Measurements from ENCODE around the gene CXCR4. TPM values are rescaled to one million over a fixed set of nuclear protein-coding genes. Genes with fewer than 3 reads are reported as not detected.

CXCR4 gene
- total and polyA plus RNA-seq, 9 of the 15 experiments (the other 6 are each of a cell fraction or from before 2014, with no cell fraction given), result 0.07 to 0.45 (median 0.17) TPM; not detected in 3

DNA sequence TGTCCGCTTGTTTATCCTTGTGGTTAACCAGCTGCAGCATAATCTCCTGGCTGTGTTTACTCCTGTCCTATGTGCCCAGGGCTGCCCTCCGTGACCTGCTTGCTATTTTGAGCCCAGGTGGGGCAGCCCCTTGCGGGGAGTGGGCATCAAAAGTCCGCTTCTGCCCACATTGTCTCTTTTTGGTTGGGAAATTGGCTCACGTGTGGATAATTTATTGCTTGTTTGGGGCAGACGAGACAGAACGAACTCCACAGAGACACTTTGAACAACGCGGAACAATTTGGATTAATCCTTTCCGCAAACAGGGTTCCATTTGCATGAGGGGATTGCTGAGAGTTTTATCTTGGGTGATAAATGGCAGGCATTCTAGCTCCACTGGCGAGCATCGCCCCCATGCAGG is 8.1 kb upstream of the CXCR4 start:
- H3K79me2 ChIP-seq (ENCODE audit: control insufficient read depth, insufficient read depth, low read length), result no peaks in the 10 kb centered on the region
- DNase-seq (ENCODE audit: extremely low read depth in 1 of 4, low spot score in 3 of 4) (no peak), FAIRE-seq (no peak), ATAC-seq (no peak)
- H4K20me1 ChIP-seq (replicated peaks; ENCODE audit: control insufficient read depth, insufficient read depth, low read length), result no peaks in the 10 kb centered on the region; the same call in 1 of the 2 replicates
- H3K27me3 ChIP-seq (ENCODE audit: control insufficient read depth in 2 of 2, insufficient read depth in 2 of 2, low read length in 2 of 2), result peaks cover 15 to 24% of the 10 kb centered on the region in 2 experiments; a peak in 4 of 5 replicates
- in situ Hi-C loops (cut with MboI) (no loop called here), intact Hi-C loops (cut with micrococcal nuclease) (no loop called here)
- H3K9ac ChIP-seq (ENCODE audit: insufficient read depth in 1 of 2, low read depth in 2 of 2, low read length in 2 of 2), result no peak overlapping the region
- no peaks in the 10 kb centered on the region for H3K9me1 ChIP-seq (ENCODE audit: control insufficient read depth, insufficient read depth, low read length)
- no peak overlapping the region for H2AFZ ChIP-seq (ENCODE audit: low read depth, low read length)
- H3K9me3 ChIP-seq (replicated peaks; ENCODE audit: control insufficient read depth, insufficient read depth, low read depth, low read length), result no peaks in the 10 kb centered on the region
- H3K36me3 ChIP-seq (ENCODE audit: control insufficient read depth, insufficient read depth, low read length), result no peaks in the 10 kb centered on the region
- no peak overlapping the region for H3K27ac ChIP-seq (ENCODE audit: extremely low read depth, low read depth, low read length)
- no peak overlapping the region for H3K4me2 ChIP-seq (ENCODE audit: insufficient read depth, low read length)
- no peaks in the 10 kb centered on the region for H3K4me1 ChIP-seq (replicated peaks in 1 of 2; ENCODE audit: control insufficient read depth in 2 of 2, insufficient read depth in 2 of 2, low read length in 2 of 2)
- H3K4me3 ChIP-seq, result no peak overlapping the region
- ChIA-PET CTCF (ENCODE audit: low intra/inter-chr PET ratio) (no interaction called here), POLR2A (interaction anchor here (1.0 kb wide), 1 partner anchor 8 kb away, joined by 7 read pairs; no protein-coding TSS in a partner anchor)
- BruUV-seq (replicated peaks), result no TSS peak
- WGBS (ENCODE audit: insufficient coverage, low coverage, missing lambda C conversion rate), result 2% methylated on average over 12 of the region's 12 CpGs
- no peak for TF ChIP-seq CUX1 (CRISPR knock-in tag; IDR thresholded peaks at IDR 0.05)
- TF ChIP-seq HLTF (IDR thresholded peaks at IDR 0.05), result no peak
- no peak for TF ChIP-seq ZFPM2 (CRISPR knock-in tag; IDR thresholded peaks at IDR 0.05)
- TF ChIP-seq ZNF445 (CRISPR knock-in tag; IDR thresholded peaks at IDR 0.05; ENCODE audit: low read depth), result no peak
- TF ChIP-seq SAP30 (IDR thresholded peaks at IDR 0.05; ENCODE audit: borderline replicate concordance, insufficient read depth, low read depth, low read length, poor library complexity, severe bottlenecking), result no peak
- TF ChIP-seq POLR2G (IDR thresholded peaks at IDR 0.05; ENCODE audit: low read depth, low read length), result no peak
- TF ChIP-seq CTCFL (IDR thresholded peaks at IDR 0.05; ENCODE audit: borderline replicate concordance, insufficient read depth, low read depth, low read length, poor library complexity, severe bottlenecking), result no peak
- TF ChIP-seq RAD51 (IDR thresholded peaks at IDR 0.05; ENCODE audit: borderline replicate concordance, low read depth), result no peak
- TF ChIP-seq ZNF408 (CRISPR knock-in tag; IDR thresholded peaks at IDR 0.05; ENCODE audit: low read depth), result no peak
- TF ChIP-seq CSDE1 (IDR thresholded peaks at IDR 0.05), result no peak
- TF ChIP-seq ZFP36 (IDR thresholded peaks at IDR 0.05; ENCODE audit: low read depth, low read length, partially characterized antibody), result no peak

All from K562 (cell line).